Endothelial cell of umbilical vein (primary cell): ENCODE measurements around the gene H3-3A.

Source experiments
- EZH2 ChIP-seq: IDR thresholded peaks from 2 replicates; pipeline ENCODE4 v1.6.1; 2012; ENCODE audit warnings: borderline replicate concordance, low read depth, mild to moderate bottlenecking, moderate library complexity, low read length, inconsistent platforms; ENCODE audit not compliant: severe bottlenecking
- TF ChIP-seq, protein P1 (sequence below), 2 donors: IDR thresholded peaks; 1 replicate in 1 of 2; 2 replicates in 1 of 2; pipeline ENCODE4 v1.5.1; 2011; ENCODE audit warnings: low read length in 2 of 2, mild to moderate bottlenecking in 2 of 2, moderate library complexity in 2 of 2, control low read depth in 1 of 2, inconsistent platforms in 1 of 2, low read depth in 1 of 2; ENCODE audit not compliant: insufficient read depth in 1 of 2; ENCODE audit errors: extremely low read depth in 1 of 2

DNA sequence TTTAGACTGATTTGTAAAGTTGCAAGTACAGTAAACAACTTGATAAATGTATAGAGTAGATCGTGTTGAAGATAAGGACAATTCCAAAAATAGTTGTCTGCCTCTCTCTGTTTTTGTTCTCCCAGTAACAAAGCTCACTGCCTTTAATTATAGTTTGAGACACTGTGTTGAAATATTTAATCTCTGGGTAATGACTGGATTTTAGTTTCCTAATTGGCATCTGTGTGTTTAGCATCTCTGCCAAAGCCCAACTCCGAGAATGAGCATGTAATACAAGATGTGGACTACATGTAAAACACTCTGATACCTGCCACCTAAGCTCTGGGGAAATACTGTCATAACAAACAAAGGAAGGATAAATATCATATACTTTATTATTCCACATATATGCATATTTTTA is 35.7 kb upstream of the H3-3A start:
- TF ChIP-seq, protein P1, sequence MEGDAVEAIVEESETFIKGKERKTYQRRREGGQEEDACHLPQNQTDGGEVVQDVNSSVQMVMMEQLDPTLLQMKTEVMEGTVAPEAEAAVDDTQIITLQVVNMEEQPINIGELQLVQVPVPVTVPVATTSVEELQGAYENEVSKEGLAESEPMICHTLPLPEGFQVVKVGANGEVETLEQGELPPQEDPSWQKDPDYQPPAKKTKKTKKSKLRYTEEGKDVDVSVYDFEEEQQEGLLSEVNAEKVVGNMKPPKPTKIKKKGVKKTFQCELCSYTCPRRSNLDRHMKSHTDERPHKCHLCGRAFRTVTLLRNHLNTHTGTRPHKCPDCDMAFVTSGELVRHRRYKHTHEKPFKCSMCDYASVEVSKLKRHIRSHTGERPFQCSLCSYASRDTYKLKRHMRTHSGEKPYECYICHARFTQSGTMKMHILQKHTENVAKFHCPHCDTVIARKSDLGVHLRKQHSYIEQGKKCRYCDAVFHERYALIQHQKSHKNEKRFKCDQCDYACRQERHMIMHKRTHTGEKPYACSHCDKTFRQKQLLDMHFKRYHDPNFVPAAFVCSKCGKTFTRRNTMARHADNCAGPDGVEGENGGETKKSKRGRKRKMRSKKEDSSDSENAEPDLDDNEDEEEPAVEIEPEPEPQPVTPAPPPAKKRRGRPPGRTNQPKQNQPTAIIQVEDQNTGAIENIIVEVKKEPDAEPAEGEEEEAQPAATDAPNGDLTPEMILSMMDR (IDR thresholded peaks at IDR 0.05; ENCODE audit: extremely low read depth in 1 of 2, insufficient read depth in 1 of 2, low read depth in 1 of 2, low read length in 2 of 2): no peak
- TF ChIP-seq EZH2: no peak
